ENCODE results near the gene MISFA.

DNA sequence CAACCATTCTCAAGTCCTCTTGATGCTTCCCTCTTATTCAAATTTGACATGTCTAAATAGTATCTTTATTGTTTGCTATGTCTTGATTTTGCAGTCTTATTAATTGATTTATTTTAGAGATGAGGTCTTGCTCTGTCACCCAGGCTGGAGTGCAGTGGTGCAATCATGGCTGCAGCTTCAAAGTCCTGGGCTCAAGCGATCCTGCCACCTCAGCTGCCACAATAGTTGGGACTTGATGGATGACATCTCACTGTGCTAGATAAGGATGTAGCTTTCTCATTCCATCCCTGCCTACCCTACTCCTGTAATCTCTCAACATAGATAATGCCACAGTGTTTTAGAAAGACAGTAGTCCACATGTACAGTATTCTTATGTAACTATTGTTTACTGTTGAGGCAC, 42.1 kb downstream of the MISFA start:
- TF ChIP-seq POLR2A (IDR thresholded peaks at IDR 0.05), result no peak
- TF ChIP-seq, protein P1, sequence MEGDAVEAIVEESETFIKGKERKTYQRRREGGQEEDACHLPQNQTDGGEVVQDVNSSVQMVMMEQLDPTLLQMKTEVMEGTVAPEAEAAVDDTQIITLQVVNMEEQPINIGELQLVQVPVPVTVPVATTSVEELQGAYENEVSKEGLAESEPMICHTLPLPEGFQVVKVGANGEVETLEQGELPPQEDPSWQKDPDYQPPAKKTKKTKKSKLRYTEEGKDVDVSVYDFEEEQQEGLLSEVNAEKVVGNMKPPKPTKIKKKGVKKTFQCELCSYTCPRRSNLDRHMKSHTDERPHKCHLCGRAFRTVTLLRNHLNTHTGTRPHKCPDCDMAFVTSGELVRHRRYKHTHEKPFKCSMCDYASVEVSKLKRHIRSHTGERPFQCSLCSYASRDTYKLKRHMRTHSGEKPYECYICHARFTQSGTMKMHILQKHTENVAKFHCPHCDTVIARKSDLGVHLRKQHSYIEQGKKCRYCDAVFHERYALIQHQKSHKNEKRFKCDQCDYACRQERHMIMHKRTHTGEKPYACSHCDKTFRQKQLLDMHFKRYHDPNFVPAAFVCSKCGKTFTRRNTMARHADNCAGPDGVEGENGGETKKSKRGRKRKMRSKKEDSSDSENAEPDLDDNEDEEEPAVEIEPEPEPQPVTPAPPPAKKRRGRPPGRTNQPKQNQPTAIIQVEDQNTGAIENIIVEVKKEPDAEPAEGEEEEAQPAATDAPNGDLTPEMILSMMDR (IDR thresholded peaks at IDR 0.05), result no peak
